Stomach (tissue), 9 donors: ENCODE results near the gene WDR45B. TPM values are rescaled to one million over a fixed set of nuclear protein-coding genes. Genes with fewer than 3 reads are reported as not detected.

ENCODE experiments used
- DNase-seq, 2 donors: peaks; one replicate each; pipeline versions ENCODE4 v3.0.0 to v3.0.0-alpha.2; 2013 to 2019
- H3K27ac ChIP-seq, 5 donors: fragments of 200-600 bp in 4 of 5; sonication (generic) in 4 of 5; one replicate each; pipeline ENCODE4 v1.5.1; 2013 to 2019; ENCODE audit warnings: mild to moderate bottlenecking in 1 of 5, moderate library complexity in 1 of 5
- H3K27me3 ChIP-seq, 3 donors: fragments of 200-600 bp; sonication (generic); one replicate each; pipeline ENCODE4 v1.5.1; 2017 to 2019; ENCODE audit warnings: mixed run types in 1 of 3
- H3K36me3 ChIP-seq, 4 donors: fragments of 200-600 bp; sonication (generic); 1 replicate in 3 of 4; 2 replicates in 1 of 4; pipeline ENCODE4 v1.5.1; 2016 to 2019
- H3K4me1 ChIP-seq, 4 donors: fragments of 200-600 bp; sonication (generic); one replicate each; pipeline ENCODE4 v1.5.1; 2016 to 2019
- H3K4me3 ChIP-seq, 4 donors: fragments of 200-600 bp; sonication (generic) in 3 of 4; one replicate each; pipeline ENCODE4 v1.5.1; 2016 to 2019; ENCODE audit warnings: mild to moderate bottlenecking in 1 of 4
- H3K9me3 ChIP-seq, 4 donors: fragments of 200-600 bp; sonication (generic); one replicate each; pipeline ENCODE4 v1.5.1; 2016 to 2019
- EP300 ChIP-seq: sonication (generic); formaldehyde crosslinking; IDR thresholded peaks from one replicate; pipeline ENCODE4 v1.6.1; 2017; ENCODE audit warnings: antibody characterized with exemption
- POLR2A ChIP-seq, 4 donors: fragments of 450-650 bp; IDR thresholded peaks; one replicate each; pipeline ENCODE4 v1.6.1; 2016; ENCODE audit warnings: antibody characterized with exemption in 4 of 4, control low read depth in 2 of 4, mild to moderate bottlenecking in 1 of 4, moderate library complexity in 1 of 4
- POLR2AphosphoS5 ChIP-seq, 3 donors: sonication (generic); formaldehyde crosslinking; IDR thresholded peaks; one replicate each; pipeline ENCODE4 v1.6.1; 2016; ENCODE audit warnings: antibody characterized with exemption in 3 of 3
- WGBS, 5 donors: extraction: QIAGEN DNeasy Blood & Tissue Kit in 3 of 5; methylation state at CpG; one replicate each; pipeline versions ENCODE4 v1.1.5 to v1.1.7; 2013 to 2018; 5-methylcytosine and 5-hydroxymethylcytosine counted together
- intact Hi-C: fragments of 100-400 bp; cut with DNase I; formaldehyde crosslinking; loops from one replicate; pipeline ENCODE4 v1.15.1; 2023; ENCODE audit warnings: low total_unique reads
- polyA plus RNA-seq, 3 donors: library from polyadenylated mRNA; stranded (reverse); fragments of 200-250 nt; gene quantifications; one replicate each; pipeline ENCODE4 v1.2.3, GENCODE V29; 2013
- total RNA-seq, 5 donors: library from RNA; depleted of rRNA; stranded (reverse); fragments of >200 nt; gene quantifications; one replicate each; pipeline versions ENCODE4 v1.1.0 to v1.2.3, GENCODE V29; 2014 to 2016
- TF ChIP-seq, protein P1 (sequence below), 7 experiments: fragments of 450-650 bp in 4 of 7; fragments of 200-600 bp in 3 of 7; sonication (generic) in 3 of 7; IDR thresholded peaks; one replicate each; pipeline ENCODE4 v1.5.1; 2016 to 2019; ENCODE audit warnings: antibody characterized with exemption in 7 of 7, control low read depth in 2 of 7, mild to moderate bottlenecking in 1 of 7
- donor health status: healthy with polysubstance abuse.
- donor health status: Bipolar disorder and iron deficiency.
- donor health status: healthy.

The WDR45B gene
- total and polyA plus RNA-seq, 8 donors = 62.8 to 108 (median 76.2) TPM

DNA sequence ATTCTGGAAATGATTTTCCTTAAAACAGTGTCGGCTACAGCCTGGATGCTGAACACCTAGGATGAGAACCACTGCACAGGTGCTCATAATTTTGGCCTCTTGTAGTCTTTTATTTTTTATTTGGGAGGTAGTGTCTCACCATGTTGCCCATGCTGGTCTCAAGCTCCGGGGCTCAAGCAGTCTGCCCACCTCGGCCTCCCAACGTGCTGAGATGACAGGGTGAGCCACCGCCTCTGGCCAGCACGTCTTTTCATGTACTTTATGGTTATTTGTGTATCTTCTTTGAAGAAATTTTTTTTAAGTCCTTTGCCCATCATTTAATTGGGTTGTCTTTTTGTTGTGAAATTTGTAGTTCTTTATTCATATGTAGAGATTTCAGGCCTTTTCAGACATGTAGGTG lies 58.0 kb downstream of the WDR45B start:
- 86 to 90% (median 88%) methylated on average over 6 of the region's 6 CpGs for WGBS, 5 donors
- no peaks in the 10 kb centered on the region for H3K27me3 ChIP-seq
- no peaks in the 10 kb centered on the region for H3K9me3 ChIP-seq
- no peak for DNase-seq
- no peak overlapping the region for H3K4me3 ChIP-seq
- peak overlapping the region in 4 of 5 donors; percentile 92 to 98 (median 95) for H3K27ac ChIP-seq
- TF ChIP-seq EP300 (no peak), POLR2AphosphoS5 (IDR thresholded peaks at IDR 0.05) (no peak), POLR2A (IDR thresholded peaks at IDR 0.05) (no peak)
- TF ChIP-seq, protein P1, sequence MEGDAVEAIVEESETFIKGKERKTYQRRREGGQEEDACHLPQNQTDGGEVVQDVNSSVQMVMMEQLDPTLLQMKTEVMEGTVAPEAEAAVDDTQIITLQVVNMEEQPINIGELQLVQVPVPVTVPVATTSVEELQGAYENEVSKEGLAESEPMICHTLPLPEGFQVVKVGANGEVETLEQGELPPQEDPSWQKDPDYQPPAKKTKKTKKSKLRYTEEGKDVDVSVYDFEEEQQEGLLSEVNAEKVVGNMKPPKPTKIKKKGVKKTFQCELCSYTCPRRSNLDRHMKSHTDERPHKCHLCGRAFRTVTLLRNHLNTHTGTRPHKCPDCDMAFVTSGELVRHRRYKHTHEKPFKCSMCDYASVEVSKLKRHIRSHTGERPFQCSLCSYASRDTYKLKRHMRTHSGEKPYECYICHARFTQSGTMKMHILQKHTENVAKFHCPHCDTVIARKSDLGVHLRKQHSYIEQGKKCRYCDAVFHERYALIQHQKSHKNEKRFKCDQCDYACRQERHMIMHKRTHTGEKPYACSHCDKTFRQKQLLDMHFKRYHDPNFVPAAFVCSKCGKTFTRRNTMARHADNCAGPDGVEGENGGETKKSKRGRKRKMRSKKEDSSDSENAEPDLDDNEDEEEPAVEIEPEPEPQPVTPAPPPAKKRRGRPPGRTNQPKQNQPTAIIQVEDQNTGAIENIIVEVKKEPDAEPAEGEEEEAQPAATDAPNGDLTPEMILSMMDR (IDR thresholded peaks at IDR 0.05) = no peak
- H3K36me3 ChIP-seq = peaks cover 11 to 34% (median 32%) of the 10 kb centered on the region in 4 donors
- intact Hi-C loops = no loop called here
- H3K4me1 ChIP-seq = peaks cover 39 to 79% (median 52%) of the 10 kb centered on the region in 4 donors

DNA sequence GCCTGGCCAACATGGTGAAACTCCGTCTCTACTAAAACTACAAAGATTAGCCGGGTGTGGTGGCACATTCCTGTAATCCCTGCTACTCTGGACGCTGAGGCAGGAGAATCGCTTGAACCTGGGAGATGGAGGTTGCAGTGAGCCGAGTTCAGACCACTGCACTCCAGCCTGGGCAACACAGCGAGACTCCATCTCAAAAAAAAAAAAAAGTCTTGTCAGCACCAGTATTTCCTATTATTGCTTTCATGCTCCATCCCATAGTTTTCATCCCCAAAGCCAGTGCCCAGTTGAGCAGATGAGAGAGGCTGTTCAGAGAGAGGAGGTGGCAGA lies 58.4 kb downstream of the WDR45B start:
- H3K4me3 ChIP-seq = no peak overlapping the region
- no peaks in the 10 kb centered on the region for H3K9me3 ChIP-seq
- 58 to 74% (median 68%) methylated on average over 6 of the region's 6 CpGs for WGBS, 5 donors
- peaks cover 15 to 34% (median 32%) of the 10 kb centered on the region in 4 donors for H3K36me3 ChIP-seq
- TF ChIP-seq POLR2A (IDR thresholded peaks at IDR 0.05) = no peak
- TF ChIP-seq, protein P1 (IDR thresholded peaks at IDR 0.05) = no peak
- peaks cover 36 to 79% (median 50%) of the 10 kb centered on the region in 4 donors for H3K4me1 ChIP-seq
- intact Hi-C loops = no loop called here
- H3K27me3 ChIP-seq = no peaks in the 10 kb centered on the region
- peak overlapping the region in 3 of 5 donors; percentile 67 to 98 (median 92) for H3K27ac ChIP-seq
- no peak for DNase-seq

DNA sequence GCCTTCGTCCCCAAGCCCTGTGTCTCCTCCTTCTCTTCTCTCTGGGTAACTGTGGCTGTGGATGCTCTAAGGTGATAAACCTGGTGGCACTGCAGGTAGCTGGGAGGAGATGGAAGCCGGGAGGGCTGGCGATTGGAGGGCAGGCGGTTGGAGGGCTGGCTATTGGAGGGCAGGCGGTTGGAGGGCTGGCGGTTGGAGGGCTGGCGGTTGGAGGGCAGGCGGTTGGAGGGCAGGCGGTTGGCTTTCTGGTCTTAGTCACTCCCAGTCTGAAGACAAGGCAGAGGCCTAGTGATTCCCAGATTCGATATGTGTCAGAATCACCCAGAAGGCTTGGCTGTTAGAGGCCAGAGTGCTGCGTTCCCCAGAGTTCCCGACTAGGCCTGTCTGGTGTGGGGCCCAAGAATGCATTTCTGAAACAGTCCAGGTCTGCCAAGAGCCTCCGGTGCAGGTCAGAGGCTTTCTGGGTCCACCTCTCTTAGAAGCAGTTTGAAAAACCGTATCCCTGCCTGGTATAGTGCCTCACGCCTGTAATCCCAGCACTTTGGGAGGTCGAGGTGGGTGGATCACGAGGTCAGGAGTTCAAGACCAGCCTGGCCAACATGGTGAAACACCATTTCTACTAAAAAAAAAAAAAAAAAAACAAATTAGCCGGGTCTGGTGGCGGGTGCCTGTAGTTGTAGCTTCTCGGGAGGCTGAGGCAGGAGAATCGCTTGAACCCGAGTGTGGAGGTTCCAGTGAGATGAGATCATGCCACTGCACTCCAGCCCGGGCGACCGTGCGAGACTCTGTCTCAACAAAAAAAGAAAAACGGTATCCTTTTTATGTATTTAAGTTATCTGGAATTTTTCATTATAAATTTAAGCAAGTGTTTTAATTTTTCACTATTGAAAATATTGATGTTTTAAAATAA lies 59.7 kb downstream of the WDR45B start:
- Histone ChIP-seq H3K4me3 (no peak overlapping the region), H3K27me3 (no peaks in the 10 kb centered on the region), H3K36me3 (peaks cover 24 to 46% (median 40%) of the 10 kb centered on the region in 4 donors), H3K9me3 (no peaks in the 10 kb centered on the region), H3K4me1 (peaks cover 26 to 69% (median 40%) of the 10 kb centered on the region in 4 donors), H3K27ac (peak overlapping the region in 2 of 5 donors; percentile 92 to 98)
- TF ChIP-seq POLR2AphosphoS5 (IDR thresholded peaks at IDR 0.05) (no peak), EP300 (no peak), POLR2A (IDR thresholded peaks at IDR 0.05) (no peak)
- TF ChIP-seq, protein P1 (IDR thresholded peaks at IDR 0.05) = no peak
- DNase-seq = no peak
- intact Hi-C loops = no loop called here
- WGBS, 5 donors = 86 to 93% (median 92%) methylated on average over 27 of the region's 27 CpGs

DNA sequence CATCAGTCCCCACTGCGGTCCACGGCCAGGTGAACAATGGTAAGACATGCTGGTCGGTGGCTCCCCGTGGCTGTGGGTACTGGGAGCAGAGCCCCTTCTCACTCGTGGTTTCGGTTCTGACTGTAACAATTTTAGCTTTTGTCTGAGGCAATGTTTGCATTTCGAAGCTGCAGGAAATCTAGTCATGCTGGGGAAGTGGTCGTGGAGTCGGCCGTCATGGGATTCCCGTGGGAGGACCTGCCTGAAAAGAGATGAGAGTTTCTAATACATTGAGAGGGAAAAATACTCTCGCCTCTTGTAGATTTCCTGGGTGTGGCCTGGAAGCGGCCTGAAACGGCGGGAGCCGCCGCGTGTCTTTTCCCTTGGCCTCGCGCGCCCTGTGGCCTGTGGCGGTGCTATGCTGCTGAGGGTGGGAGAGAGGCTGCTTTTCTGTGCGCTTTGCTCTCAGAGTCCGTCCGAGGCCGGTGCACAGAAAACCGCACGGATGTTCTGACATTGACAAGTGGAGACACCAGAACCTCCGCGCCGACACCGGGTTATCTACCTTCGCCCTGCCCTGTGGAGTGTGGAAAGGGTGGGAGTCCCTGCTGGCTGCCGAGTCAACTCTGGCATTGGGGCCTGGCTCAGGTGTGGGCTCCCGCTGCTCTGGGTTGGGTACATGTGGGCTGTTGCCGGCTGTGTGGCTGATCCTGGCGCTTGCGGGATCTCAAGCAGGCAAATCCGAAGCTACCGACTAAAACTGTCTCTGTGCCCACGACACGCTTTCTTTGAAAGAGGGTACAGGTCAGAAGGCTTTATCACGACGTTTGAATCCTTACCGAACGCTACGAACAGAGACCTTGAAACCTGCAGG lies 60.8 kb downstream of the WDR45B start:
- peak overlapping the region in 2 of 5 donors; percentile 17 to 92 for H3K27ac ChIP-seq

More for the DNA sequence above, 60.8 kb downstream of the WDR45B start:
- intact Hi-C loops = no loop called here
- H3K9me3 ChIP-seq = no peaks in the 10 kb centered on the region
- H3K27me3 ChIP-seq = no peaks in the 10 kb centered on the region
- peaks cover 25 to 56% (median 51%) of the 10 kb centered on the region in 4 donors for H3K36me3 ChIP-seq
- H3K4me3 ChIP-seq = no peak overlapping the region
- peaks cover 18 to 59% (median 31%) of the 10 kb centered on the region in 4 donors for H3K4me1 ChIP-seq
- TF ChIP-seq POLR2AphosphoS5 (IDR thresholded peaks at IDR 0.05) (no peak), POLR2A (IDR thresholded peaks at IDR 0.05) (no peak), EP300 (no peak)
- TF ChIP-seq, protein P1 (IDR thresholded peaks at IDR 0.05) = no peak
- DNase-seq = no peak
- WGBS, 5 donors = 85 to 90% (median 87%) methylated on average over 37 to 47 of the region's 47 CpGs
